ENCODE results near the gene KSR1. TPM values are rescaled to one million over a fixed set of nuclear protein-coding genes. Genes with fewer than 3 reads are reported as not detected.
A peak's percentile ranks its signal among the peaks of the same experiment; 100 is the strongest.

Gene KSR1
- total and polyA plus RNA-seq, 2 of the 4 experiments (the other 2 are of a cell fraction), result 12.5 to 21.9 TPM

DNA sequence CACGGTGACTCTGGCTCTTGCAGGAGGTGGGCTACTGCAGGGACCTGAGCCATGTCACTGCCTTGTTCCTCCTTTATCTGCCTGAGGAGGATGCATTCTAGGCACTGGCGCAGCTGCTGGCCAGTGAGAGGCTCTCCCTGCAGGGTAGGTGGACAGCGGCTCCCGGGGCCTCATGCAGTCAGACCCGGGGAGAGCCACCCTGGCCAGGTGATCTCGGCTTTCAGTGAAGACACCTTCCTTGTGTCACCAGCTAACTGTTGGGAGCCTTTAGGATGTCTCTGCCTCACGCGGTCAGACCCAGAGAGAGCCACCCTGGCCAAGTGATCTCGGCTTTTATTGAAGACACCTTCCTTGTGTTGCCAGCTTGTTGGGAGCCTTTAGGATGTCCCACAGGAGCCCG is 31.7 kb upstream of the KSR1 start:
- Histone ChIP-seq H3K23ac (ENCODE audit: low read depth, low read length) (no peak overlapping the region), H4K20me1 (ENCODE audit: insufficient read depth, low read length) (no peaks in the 10 kb centered on the region; the same call in 1 of the 2 replicates), H3K4me3 (ENCODE audit: insufficient read depth, low read depth, low read length) (no peak overlapping the region), H3K9me3 (ENCODE audit: control insufficient read depth, insufficient read depth, low read length) (no peaks in the 10 kb centered on the region), H3K56ac (ENCODE audit: extremely low read depth, insufficient read depth, low read length) (no peak overlapping the region), H4K5ac (ENCODE audit: low read depth, low read length) (no peak overlapping the region), H2BK15ac (ENCODE audit: low read depth, low read length) (no peak overlapping the region), H2AK9ac (replicated peaks; ENCODE audit: low read depth, low read length, poor library complexity) (peak overlapping the region; percentile 37), H3K79me1 (ENCODE audit: low read depth in 1 of 2, low read length in 2 of 2) (no peaks in the 10 kb centered on the region), H3K4me1 (ENCODE audit: control insufficient read depth, insufficient read depth, low read length) (no peaks in the 10 kb centered on the region), H2BK5ac (ENCODE audit: low read depth, low read length, poor library complexity, severe bottlenecking) (no peak overlapping the region), H2BK20ac (ENCODE audit: low read depth, low read length) (no peak overlapping the region), H3K18ac (ENCODE audit: low read depth, low read length) (no peak overlapping the region), H3K14ac (replicated peaks; ENCODE audit: low read depth, low read length) (no peak overlapping the region), H3K4me2 (ENCODE audit: low read depth, low read length) (no peak overlapping the region), H2AK5ac (ENCODE audit: low read depth, low read length) (no peak overlapping the region), H3K27ac (ENCODE audit: insufficient read depth, low read length) (no peak overlapping the region), H3K9ac (ENCODE audit: low read depth, low read length) (no peak overlapping the region), H2AFZ (replicated peaks; ENCODE audit: low read length, poor library complexity) (no peak overlapping the region), H2BK120ac (ENCODE audit: low read depth, low read length) (no peak overlapping the region), H4K8ac (ENCODE audit: low read depth in 2 of 2, low read length in 2 of 2) (no peak overlapping the region), H3K4ac (ENCODE audit: low read depth, low read length) (no peak overlapping the region), H3K27me3 (ENCODE audit: control insufficient read depth, insufficient read depth, low read length) (no peaks in the 10 kb centered on the region; the same call in 1 of the 2 replicates), H3K36me3 (ENCODE audit: control insufficient read depth, insufficient read depth, low read length) (no peaks in the 10 kb centered on the region), H4K91ac (ENCODE audit: insufficient read depth, low read depth, low read length) (no peak overlapping the region), H3K9me1 (ENCODE audit: insufficient read depth, low read length) (no peaks in the 10 kb centered on the region)
- DNase-seq (no peak), ATAC-seq (ENCODE audit: low read depth) (no peak)
- dilution Hi-C loops (cut with HindIII; ENCODE audit: low sequenced_read_pairs, unreplicated experiment) (no loop called here), intact Hi-C loops (cut with micrococcal nuclease) (no loop called here), in situ Hi-C loops (cut with MboI; ENCODE audit: low sequenced_read_pairs) (no loop called here)
- ChIA-PET CTCF (no interaction called here), POLR2A (ENCODE audit: unreplicated experiment) (no interaction called here)
- TF ChIP-seq FOS (IDR thresholded peaks at IDR 0.05; ENCODE audit: low read depth, low read length) (no peak), CHD1 (IDR thresholded peaks at IDR 0.05; ENCODE audit: low read depth, low read length) (no peak), RCOR1 (IDR thresholded peaks at IDR 0.05; ENCODE audit: insufficient replicate concordance, low read length) (no peak), CEBPB (IDR thresholded peaks at IDR 0.05; ENCODE audit: low read depth, low read length) (no peak), POLR2A (IDR thresholded peaks at IDR 0.05; ENCODE audit: low read depth, low read length) (no peak), MAFK (IDR thresholded peaks at IDR 0.05; ENCODE audit: low read depth, low read length) (no peak), SMC3 (IDR thresholded peaks at IDR 0.05; ENCODE audit: low read depth, low read length) (no peak), BHLHE40 (IDR thresholded peaks at IDR 0.05; ENCODE audit: low read depth, low read length) (no peak), RAD21 (IDR thresholded peaks at IDR 0.05; ENCODE audit: low read length) (no peak), RFX5 (IDR thresholded peaks at IDR 0.05; ENCODE audit: low read depth, low read length) (no peak), MXI1 (IDR thresholded peaks at IDR 0.05; ENCODE audit: borderline replicate concordance, low read depth, low read length) (no peak), MAZ (IDR thresholded peaks at IDR 0.05; ENCODE audit: borderline replicate concordance, low read depth, low read length) (no peak), NFE2L2 (IDR thresholded peaks at IDR 0.05; ENCODE audit: low read depth, low read length) (no peak)
- TF ChIP-seq, protein P1, sequence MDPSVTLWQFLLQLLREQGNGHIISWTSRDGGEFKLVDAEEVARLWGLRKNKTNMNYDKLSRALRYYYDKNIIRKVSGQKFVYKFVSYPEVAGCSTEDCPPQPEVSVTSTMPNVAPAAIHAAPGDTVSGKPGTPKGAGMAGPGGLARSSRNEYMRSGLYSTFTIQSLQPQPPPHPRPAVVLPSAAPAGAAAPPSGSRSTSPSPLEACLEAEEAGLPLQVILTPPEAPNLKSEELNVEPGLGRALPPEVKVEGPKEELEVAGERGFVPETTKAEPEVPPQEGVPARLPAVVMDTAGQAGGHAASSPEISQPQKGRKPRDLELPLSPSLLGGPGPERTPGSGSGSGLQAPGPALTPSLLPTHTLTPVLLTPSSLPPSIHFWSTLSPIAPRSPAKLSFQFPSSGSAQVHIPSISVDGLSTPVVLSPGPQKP (IDR thresholded peaks at IDR 0.05; ENCODE audit: borderline replicate concordance, low read depth, low read length), result no peak
- TF ChIP-seq, protein P2, sequence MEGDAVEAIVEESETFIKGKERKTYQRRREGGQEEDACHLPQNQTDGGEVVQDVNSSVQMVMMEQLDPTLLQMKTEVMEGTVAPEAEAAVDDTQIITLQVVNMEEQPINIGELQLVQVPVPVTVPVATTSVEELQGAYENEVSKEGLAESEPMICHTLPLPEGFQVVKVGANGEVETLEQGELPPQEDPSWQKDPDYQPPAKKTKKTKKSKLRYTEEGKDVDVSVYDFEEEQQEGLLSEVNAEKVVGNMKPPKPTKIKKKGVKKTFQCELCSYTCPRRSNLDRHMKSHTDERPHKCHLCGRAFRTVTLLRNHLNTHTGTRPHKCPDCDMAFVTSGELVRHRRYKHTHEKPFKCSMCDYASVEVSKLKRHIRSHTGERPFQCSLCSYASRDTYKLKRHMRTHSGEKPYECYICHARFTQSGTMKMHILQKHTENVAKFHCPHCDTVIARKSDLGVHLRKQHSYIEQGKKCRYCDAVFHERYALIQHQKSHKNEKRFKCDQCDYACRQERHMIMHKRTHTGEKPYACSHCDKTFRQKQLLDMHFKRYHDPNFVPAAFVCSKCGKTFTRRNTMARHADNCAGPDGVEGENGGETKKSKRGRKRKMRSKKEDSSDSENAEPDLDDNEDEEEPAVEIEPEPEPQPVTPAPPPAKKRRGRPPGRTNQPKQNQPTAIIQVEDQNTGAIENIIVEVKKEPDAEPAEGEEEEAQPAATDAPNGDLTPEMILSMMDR (conservative IDR thresholded peaks at IDR 0.05; ENCODE audit: low read depth, low read length), result no peak
- TF ChIP-seq, protein P3, sequence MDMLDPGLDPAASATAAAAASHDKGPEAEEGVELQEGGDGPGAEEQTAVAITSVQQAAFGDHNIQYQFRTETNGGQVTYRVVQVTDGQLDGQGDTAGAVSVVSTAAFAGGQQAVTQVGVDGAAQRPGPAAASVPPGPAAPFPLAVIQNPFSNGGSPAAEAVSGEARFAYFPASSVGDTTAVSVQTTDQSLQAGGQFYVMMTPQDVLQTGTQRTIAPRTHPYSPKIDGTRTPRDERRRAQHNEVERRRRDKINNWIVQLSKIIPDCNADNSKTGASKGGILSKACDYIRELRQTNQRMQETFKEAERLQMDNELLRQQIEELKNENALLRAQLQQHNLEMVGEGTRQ (IDR thresholded peaks at IDR 0.05; ENCODE audit: low read depth, low read length), result no peak
- WGBS, 2 experiments (ENCODE audit: extremely low coverage in 2 of 2, insufficient read length in 1 of 2), result 88% methylated on average over 3 of the region's 10 CpGs; no CpG with 5 or more reads in 1 of the 2 experiments
- no TSS peak for BruUV-seq (replicated peaks)
